Daoy (cell line): ENCODE measurements around the gene MCM9. TPM values are rescaled to one million over a fixed set of nuclear protein-coding genes. Genes with fewer than 3 reads are reported as not detected.

ENCODE experiments used
- DNase-seq: peaks from one replicate; pipeline ENCODE4 v3.0.0-alpha.2; 2015; ENCODE audit warnings: low read depth
- total RNA-seq: library from RNA; depleted of rRNA; stranded (reverse); fragments of >200 nt; shearing (Covaris generic); gene quantifications from 2 replicates; pipeline ENCODE4 v1.2.3, GENCODE V29; 2014; rRNA removed

MCM9 gene
- 6.9 and 17.1 TPM in 2 replicates for total RNA-seq

- peak; percentile 93 for DNase-seq
Observed at GRCh38 chr6:118934461-118935330, at the start of gene MCM9. Gene MCM9, minus strand, starts transcription at chr6:118935159. Its CDS starts 3,436 bp downstream, at chr6:118931723.

- no peak for DNase-seq
Observed at GRCh38 chr6:118984342-118984741, 49.4 kb upstream of the MCM9 start.

DNA sequence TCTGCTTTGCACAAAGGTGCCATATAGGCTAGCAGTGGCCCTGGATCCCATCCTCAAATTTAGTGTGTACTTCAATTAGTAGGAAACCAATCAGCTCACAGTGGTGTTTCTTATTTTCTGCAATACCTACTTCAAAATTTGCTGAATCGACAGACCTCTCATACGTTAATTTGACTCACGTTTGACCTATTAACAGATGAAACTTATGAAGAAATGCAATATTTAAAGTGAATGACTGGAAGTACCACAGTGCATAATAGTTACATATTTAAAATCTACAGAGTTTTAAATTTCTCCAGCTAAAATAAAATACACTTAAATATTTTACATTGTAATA is 47.6 kb upstream of the MCM9 start:
- no peak for DNase-seq

DNA sequence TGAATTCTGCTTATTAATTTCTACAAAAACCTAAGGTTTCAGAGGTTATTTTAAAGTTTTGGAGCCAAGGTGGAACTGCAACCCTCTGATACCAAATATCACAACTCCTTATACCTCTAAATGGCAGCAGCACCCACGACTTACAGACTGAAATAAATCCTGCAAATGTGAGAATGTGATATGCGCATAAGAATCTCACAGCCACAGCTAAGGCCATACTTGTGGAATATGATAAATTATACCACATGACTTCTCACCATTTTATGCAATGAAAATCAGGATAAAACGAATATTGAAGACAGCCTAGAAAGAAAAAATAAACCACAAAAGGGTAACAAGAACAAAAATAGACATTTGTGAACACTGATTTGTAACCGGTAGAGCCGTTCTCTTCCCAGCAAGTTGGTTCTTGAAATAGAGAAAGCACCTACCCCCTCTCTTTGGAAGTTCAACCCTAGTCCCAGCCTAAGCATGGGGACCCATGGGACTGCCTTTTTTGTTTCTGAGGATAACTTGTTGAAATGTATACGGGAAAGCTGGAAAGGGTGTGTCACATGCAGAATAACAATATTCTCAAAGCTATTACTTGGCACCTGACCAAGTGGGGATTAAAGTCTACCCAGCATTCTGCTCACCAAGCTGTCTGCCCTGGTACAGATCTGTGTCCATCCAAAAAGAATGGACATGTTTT is 47.1 kb upstream of the MCM9 start:
- DNase-seq = no peak

DNA sequence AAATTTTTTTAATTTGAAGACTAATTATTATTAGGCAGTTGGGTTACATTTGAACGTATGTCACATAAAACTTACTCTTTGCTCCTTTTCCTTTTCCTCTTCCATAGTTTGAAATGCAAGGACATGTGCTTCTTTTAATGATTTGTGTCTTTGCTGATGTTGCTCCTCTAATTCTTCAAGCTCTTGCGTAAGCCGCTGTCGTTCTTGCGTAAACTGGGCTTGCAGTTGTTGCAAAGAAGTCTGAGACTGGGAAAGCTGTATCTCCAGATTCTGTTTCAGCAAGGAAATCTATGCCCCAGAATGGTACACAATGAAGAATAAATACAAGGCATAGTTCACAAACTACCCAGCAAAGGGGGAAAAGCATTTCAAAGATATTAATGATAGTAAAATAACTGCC is 45.1 kb upstream of the MCM9 start:
- DNase-seq = no peak

GRCh38 chr6:118974790-118975189 is 39.8 kb upstream of the MCM9 start:
- DNase-seq = no peak

GRCh38 chr6:118971682-118972081 is 36.7 kb upstream of the MCM9 start:
- DNase-seq = no peak

- DNase-seq = no peak
Observed at GRCh38 chr6:118970866-118971265, 35.9 kb upstream of the MCM9 start.

GRCh38 chr6:118968416-118968815 is 33.5 kb upstream of the MCM9 start:
- DNase-seq = no peak

DNA sequence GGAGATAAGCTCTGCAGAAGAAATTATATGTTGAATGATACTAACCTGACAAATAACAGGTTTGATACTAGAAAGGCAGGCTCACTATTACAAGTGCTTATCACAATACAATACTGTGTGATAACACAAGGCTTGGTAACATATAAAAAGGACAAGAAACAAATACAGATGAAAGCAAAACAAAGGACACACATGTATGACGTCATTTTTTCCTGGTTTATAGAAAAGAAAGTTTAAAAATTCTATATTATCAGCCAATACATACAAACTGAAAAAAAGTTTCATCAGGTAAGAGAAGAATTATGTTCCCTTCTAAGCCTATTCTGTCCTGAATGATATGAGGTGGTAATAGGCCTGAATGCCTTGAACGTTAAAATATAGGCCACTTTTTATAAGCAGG is 32.3 kb upstream of the MCM9 start:
- DNase-seq = no peak

DNA sequence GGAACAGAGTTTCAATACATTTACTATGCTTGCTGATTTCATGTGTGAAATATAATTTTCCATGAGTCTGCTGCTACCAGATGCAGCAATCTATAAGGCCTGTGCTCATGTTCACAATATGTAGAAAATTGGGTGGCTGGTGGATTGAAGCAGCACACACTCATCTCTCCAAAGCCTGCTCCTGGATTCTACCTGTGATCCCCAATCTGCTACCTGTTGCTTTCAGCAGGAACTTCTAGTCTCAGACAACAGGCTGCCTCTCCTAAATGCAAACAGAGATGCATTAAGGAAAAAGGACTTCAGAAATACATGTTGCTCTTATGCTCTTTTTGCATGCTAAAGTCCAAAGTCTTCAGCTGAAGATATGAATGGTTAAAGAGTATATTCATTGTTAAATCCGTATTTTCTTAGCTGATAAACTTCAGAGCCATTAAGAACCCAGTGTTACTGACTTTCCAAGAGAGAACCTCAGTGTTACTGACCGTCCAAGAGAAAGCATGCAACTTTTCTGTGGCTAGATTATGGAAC is 30.9 kb upstream of the MCM9 start:
- no peak for DNase-seq

GRCh38 chr6:118965371-118965770 is 30.4 kb upstream of the MCM9 start:
- DNase-seq = no peak

DNA sequence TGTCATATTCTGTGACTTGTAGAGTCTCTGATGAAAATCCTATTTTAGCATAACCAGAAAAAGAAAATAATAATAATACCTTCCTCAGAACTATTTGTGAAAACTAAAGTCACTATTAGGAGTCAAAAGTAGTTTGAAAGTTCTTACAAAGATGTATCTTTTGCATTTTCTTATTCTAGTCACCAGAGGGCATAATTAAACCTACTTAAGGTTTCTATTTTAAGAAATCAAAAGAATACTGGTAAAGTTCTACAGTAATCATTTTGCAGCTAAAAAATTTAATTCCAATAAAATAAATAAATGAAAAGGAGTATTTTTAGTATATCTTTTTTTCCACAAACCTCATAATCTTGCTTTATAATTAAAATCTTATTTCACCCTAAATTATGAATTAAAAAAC is 28.0 kb upstream of the MCM9 start:
- no peak for DNase-seq

DNA sequence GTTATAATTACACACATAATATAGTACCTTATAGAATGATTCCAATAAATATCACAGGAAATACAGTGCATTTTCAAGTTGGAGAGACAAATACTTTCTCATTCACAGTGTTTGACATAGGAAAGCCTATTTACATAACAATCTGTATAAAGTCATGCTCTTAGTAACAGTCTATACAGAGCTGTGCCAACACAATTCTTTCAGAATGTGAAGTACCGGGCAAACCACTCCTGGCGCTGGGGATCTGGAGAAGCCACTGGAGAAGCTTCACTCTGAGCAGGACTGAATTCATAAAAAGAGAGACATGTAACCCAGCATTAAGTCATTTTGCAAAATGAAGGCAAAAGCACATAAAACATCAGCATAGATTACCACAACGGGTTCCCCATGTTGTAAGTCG is 24.9 kb upstream of the MCM9 start:
- DNase-seq = no peak

- no peak for DNase-seq
Observed at GRCh38 chr6:118953391-118953790, 18.4 kb upstream of the MCM9 start.

GRCh38 chr6:118952683-118953082 is 17.7 kb upstream of the MCM9 start:
- DNase-seq = no peak

DNA sequence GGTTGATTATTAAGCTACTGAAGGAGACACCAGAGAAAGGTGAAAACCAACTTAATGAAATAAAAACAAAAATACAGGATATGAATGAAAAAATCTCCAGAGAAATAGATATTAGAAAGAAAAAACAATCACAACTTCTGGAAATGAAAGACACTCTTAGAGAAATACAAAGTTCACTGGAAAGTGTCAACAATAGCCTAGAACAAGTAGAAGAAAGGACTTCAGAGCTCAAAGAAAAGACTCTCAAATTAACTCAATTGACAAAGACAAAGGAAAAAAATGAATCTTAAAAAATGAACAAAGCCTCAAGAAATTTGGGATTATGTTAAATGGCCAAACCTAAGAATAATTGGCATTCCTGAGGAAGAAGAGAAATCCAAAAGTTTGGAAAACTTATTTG is 10.3 kb upstream of the MCM9 start:
- DNase-seq = no peak

- no peak for DNase-seq
Observed at GRCh38 chr6:118940770-118941169, 5.8 kb upstream of the MCM9 start.

DNA sequence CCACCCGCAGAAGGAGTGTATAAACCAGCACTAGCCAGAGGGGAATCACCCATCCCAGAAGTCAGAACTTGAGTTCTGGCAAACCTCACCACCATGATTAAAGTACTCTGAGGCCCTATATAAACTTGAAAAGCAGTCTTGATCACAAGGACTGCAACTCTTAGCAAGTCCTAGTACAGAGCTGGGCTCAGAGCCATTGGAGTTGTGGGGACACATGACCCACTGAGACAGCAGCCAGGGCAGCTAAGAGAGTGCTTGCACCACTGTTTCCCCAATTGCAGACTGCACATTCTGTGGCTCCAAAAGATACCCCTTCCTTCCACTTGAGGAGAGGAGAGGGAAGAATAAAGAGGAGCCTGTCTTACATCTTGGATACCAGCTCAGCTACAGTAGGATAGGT is 4.7 kb upstream of the MCM9 start:
- no peak for DNase-seq

- no peak for DNase-seq
Observed at GRCh38 chr6:118935978-118936703, 1.2 kb upstream of the MCM9 start.

DNA sequence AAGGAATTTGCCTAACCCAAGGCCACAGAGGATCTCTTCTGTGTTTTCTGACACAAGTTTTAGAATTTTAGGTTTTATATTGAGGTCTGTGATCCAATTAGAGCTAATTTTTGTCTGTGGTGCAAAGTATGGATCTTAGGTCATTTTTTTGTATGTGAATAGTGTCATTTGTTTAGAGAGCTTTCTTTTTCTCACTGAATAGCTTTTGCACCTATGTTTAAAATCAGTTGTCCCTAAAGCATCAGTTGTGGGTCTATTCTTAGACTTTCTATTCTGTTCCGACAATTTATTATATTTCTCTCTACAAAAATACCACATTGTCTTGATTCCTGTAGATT is 341 bp upstream of the MCM9 start:
- DNase-seq = no peak

- no peak for DNase-seq
Observed at GRCh38 chr6:118933855-118934460, 1.0 kb downstream of the MCM9 start.
